Astrocyte of the spinal cord (primary cell): Measurements from ENCODE around the gene VWA8.
A peak's percentile ranks its signal among the peaks of the same experiment; 100 is the strongest.

Experiments used
- DNase-seq: peaks from one replicate; pipeline ENCODE4 v3.0.0; 2011; ENCODE audit warnings: low read depth, low spot score
- H3K4me3 ChIP-seq: 2 replicates; pipeline ENCODE4 v1.5.1; 2011; ENCODE audit warnings: low read depth, mild to moderate bottlenecking, low read length, moderate library complexity
- CTCF ChIP-seq: IDR thresholded peaks from 2 replicates; pipeline ENCODE4 v1.5.1; 2012; ENCODE audit warnings: low read depth, mild to moderate bottlenecking, low read length, inconsistent platforms
- in situ Hi-C: cut with HindIII; loops from 2 replicates; pipeline ENCODE4 v1.10.0; 2017; ENCODE audit warnings: low sequenced_read_pairs

The VWA8 gene

GRCh38 chr13:41782086-41782485 lies 178.8 kb downstream of the VWA8 start:
- DNase-seq = no peak
- in situ Hi-C loops = no loop called here
- no peak overlapping the region for H3K4me3 ChIP-seq
- TF ChIP-seq CTCF = no peak

- TF ChIP-seq CTCF = no peak
- no peak overlapping the region for H3K4me3 ChIP-seq
- in situ Hi-C loops = no loop called here
- peak; percentile 74 for DNase-seq
These were observed 179.9 kb downstream of the VWA8 start for GRCh38 chr13:41780715-41781706.

- in situ Hi-C loops = no loop called here
- no peak for DNase-seq
- no peak for TF ChIP-seq CTCF
- H3K4me3 ChIP-seq = no peak overlapping the region
These were observed 185.7 kb downstream of the VWA8 start for GRCh38 chr13:41775251-41775650.

GRCh38 chr13:41774605-41775218 lies 186.2 kb downstream of the VWA8 start:
- in situ Hi-C loops = no loop called here
- no peak for DNase-seq
- H3K4me3 ChIP-seq = no peak overlapping the region
- no peak for TF ChIP-seq CTCF

- DNase-seq = no peak
- in situ Hi-C loops = no loop called here
- H3K4me3 ChIP-seq = no peak overlapping the region
- no peak for TF ChIP-seq CTCF
These were observed 193.1 kb downstream of the VWA8 start for GRCh38 chr13:41767801-41768200.

GRCh38 chr13:41766439-41766838 lies 194.5 kb downstream of the VWA8 start:
- DNase-seq = no peak
- TF ChIP-seq CTCF = no peak
- in situ Hi-C loops = no loop called here

More at GRCh38 chr13:41766439-41766838, 194.5 kb downstream of the VWA8 start:
- no peak overlapping the region for H3K4me3 ChIP-seq
